Activated naive CD8-positive, alpha-beta T cell treated with anti-CD3 and anti-CD28 coated beads, Interleukin-2, amount 50 U/mL, for 24 hours (primary cell): ENCODE measurements around the gene SMAD3.
"Not testable (repeated sequence)": the region's sequence is repeated elsewhere in the genome, so short reads cannot be mapped to it uniquely, and the experiment has no call there.

Experiments
- ATAC-seq: fragments of 150-1000 bp; cut with Tn5 transposase; one replicate; pipeline ENCODE4 v1.10.0; 2021
- DNase-seq: peaks from one replicate; pipeline ENCODE4 v3.0.0; 2021
- H3K27ac Mint-ChIP-seq: one replicate; pipeline ENCODE4 v1.8.0; 2021; ENCODE audit warnings: mild to moderate bottlenecking, mixed read lengths
- H3K27me3 Mint-ChIP-seq: one replicate; pipeline ENCODE4 v1.8.0; 2021; ENCODE audit warnings: mixed read lengths
- H3K36me3 Mint-ChIP-seq: one replicate; pipeline ENCODE4 v1.8.0; 2021; ENCODE audit warnings: low read depth, mixed read lengths
- H3K4me1 Mint-ChIP-seq: one replicate; pipeline ENCODE4 v1.8.0; 2021; ENCODE audit warnings: mixed read lengths
- H3K4me3 Mint-ChIP-seq: one replicate; pipeline ENCODE4 v1.8.0; 2021; ENCODE audit warnings: mild to moderate bottlenecking, moderate library complexity, mixed read lengths
- H3K9me3 Mint-ChIP-seq: one replicate; pipeline ENCODE4 v1.8.0; 2021; ENCODE audit warnings: mixed read lengths

Gene SMAD3

DNA sequence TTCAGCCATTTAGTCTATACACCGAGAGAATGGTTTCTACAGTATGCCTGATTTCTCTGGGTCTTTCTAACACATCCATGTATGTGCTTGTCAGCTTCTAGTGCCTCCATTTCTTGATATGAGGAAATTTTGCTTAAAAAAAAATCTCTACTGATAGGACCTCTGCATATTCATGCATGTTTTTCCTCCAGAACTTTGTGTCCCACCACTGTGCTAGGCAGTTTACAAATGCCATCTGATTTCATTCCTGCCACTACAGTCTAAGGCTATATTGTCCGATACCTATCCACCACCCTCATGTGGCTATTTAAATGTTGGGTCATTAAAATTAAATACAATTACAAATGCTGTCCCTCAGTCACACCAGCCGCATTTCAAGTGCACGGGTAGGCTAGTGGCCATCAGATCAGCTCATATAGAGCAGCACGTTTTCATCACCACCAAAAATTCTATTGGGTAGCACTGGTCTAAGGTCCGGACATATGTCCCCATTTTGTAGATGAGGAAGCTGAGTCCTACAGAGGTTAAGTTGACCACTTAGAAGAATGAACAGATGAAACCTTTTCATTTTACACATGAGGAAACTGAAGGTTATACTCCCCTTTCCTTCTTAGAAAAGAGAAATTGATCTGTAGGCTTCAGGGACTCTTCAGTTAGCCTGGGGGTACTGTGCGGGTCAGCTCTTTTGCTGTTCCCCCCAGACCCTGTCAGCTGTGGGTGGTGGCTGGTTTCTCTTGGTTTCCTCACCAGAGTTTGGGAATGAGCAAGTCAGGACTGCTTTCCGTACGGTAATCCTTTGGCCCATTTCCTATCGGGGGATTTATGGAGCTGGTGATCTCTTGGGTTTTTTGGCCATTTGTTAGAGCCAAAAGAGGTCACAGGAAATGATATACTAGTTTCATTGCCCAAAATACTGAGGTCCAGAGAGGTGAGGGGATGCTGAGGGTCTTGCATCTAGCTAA, 56.5 kb downstream of the SMAD3 start:
- Mint-ChIP-seq H3K27me3 (no peaks in the 10 kb centered on the region), H3K36me3 (peaks cover 5% of the 10 kb centered on the region), H3K4me1 (peaks cover 84% of the 10 kb centered on the region), H3K27ac (peak overlapping the region; percentile 93), H3K4me3 (peak overlapping the region; percentile 71), H3K9me3 (peaks cover 4% of the 10 kb centered on the region)
- no peak for ATAC-seq
- DNase-seq: no peak

- not testable (repeated sequence) for H3K27ac Mint-ChIP-seq, DNase-seq, H3K27me3 Mint-ChIP-seq, H3K4me3 Mint-ChIP-seq, H3K36me3 Mint-ChIP-seq, H3K9me3 Mint-ChIP-seq, ATAC-seq
- peaks cover 83% of the 10 kb centered on the region for H3K4me1 Mint-ChIP-seq
Measured at GRCh38 chr15:67122816-67123215, 57.4 kb downstream of the SMAD3 start.

GRCh38 chr15:67123291-67123690, 57.9 kb downstream of the SMAD3 start:
- peaks cover 83% of the 10 kb centered on the region for H3K4me1 Mint-ChIP-seq
- H3K4me3 Mint-ChIP-seq, H3K36me3 Mint-ChIP-seq, DNase-seq, H3K9me3 Mint-ChIP-seq, H3K27me3 Mint-ChIP-seq, H3K27ac Mint-ChIP-seq, ATAC-seq: not testable (repeated sequence)

GRCh38 chr15:67124111-67124510, 58.7 kb downstream of the SMAD3 start:
- peaks cover 5% of the 10 kb centered on the region for H3K36me3 Mint-ChIP-seq
- no peak overlapping the region for H3K4me3 Mint-ChIP-seq

DNA sequence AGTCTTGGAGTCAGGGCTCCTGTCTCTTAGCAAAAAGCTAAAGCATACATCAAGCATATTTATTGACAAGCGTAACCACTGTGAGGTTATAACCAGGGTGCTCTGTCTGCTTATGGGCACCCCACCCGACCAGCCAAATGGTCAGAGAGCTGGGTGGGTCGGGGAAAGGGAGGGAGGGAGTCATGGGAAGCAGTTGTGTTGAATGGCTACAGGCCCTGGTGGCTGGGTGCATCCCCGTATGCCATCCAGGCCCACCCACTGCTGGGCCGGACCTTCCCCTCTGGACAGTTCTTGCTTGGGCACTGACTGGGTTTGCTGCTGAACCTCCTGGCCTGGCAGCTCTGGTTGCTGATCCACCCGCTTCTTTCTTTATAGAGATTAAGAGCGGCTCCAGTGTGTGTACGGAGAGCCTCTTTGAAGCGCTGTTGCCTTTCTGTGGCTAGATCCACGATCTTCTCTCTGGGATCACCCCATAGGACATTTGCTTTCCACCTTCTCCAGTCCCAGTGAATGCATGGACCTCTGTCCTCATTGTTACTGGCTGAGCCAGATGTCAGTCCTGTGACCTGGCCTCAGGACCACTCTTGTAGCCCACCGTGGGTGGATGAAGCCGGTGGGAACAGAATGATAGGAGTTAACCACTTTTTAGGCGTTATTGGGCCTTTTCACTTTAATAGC, 59.6 kb downstream of the SMAD3 start:
- peaks cover 74% of the 10 kb centered on the region for H3K4me1 Mint-ChIP-seq
- DNase-seq (no peak), ATAC-seq (no peak)
- no peaks in the 10 kb centered on the region for H3K9me3 Mint-ChIP-seq
- H3K4me3 Mint-ChIP-seq: no peak overlapping the region
- H3K27ac Mint-ChIP-seq: peak overlapping the region; percentile 53
- H3K36me3 Mint-ChIP-seq: peaks cover 4% of the 10 kb centered on the region
- H3K27me3 Mint-ChIP-seq: no peaks in the 10 kb centered on the region

More at GRCh38 chr15:67124111-67124510, 58.7 kb downstream of the SMAD3 start:
- Mint-ChIP-seq H3K27me3 (no peaks in the 10 kb centered on the region), H3K9me3 (no peaks in the 10 kb centered on the region), H3K27ac (peak overlapping the region; percentile 26), H3K4me1 (peaks cover 79% of the 10 kb centered on the region)
- no peak for ATAC-seq
- DNase-seq: no peak

DNA sequence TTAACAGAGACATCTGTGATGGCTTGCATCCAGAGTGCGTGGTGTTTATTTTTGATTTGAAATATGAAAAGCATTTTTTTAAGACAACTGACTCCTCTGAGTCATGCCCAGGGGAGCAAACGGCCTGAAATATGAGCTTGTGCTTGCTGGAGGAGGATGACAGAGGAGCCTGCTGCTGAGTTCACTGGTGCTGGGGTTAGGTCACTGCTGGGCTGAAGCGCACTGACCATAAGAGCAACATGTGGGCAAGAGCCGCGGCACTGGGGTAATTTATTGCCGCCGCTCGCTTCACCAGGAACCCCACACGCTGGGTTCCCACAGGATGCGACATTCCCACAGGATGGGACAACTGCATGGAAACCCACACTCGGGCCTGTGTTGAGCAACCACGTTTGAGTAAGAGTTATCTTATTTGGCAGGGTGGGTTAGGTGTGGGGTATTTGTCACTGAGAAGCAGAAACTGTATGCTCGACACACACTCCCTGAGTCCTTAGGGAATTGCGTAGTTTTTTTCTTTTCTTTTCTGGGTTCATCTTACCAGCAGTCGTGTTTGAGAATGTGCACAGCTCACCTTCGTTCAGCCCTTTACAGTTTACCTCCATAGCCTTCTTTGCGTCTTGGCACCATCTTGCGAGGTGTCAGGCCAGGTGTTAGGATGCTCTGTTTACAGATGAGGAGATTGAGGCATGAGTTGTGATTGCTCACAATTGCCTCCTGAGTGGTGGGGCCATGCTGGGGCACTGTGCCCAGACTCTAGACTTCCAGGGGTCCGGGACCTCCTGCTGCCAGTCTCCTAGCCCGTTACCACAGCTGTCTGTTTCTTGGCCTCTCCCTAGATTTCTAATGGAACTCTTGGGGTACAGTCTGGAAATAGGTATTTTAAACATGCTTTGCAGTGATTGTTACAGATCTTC, 60.4 kb downstream of the SMAD3 start:
- DNase-seq (no peak), ATAC-seq (no peak)
- Mint-ChIP-seq H3K4me1 (peaks cover 71% of the 10 kb centered on the region), H3K4me3 (no peak overlapping the region), H3K27ac (peak overlapping the region; percentile 53), H3K9me3 (no peaks in the 10 kb centered on the region), H3K27me3 (no peaks in the 10 kb centered on the region), H3K36me3 (peaks cover 4% of the 10 kb centered on the region)

DNA sequence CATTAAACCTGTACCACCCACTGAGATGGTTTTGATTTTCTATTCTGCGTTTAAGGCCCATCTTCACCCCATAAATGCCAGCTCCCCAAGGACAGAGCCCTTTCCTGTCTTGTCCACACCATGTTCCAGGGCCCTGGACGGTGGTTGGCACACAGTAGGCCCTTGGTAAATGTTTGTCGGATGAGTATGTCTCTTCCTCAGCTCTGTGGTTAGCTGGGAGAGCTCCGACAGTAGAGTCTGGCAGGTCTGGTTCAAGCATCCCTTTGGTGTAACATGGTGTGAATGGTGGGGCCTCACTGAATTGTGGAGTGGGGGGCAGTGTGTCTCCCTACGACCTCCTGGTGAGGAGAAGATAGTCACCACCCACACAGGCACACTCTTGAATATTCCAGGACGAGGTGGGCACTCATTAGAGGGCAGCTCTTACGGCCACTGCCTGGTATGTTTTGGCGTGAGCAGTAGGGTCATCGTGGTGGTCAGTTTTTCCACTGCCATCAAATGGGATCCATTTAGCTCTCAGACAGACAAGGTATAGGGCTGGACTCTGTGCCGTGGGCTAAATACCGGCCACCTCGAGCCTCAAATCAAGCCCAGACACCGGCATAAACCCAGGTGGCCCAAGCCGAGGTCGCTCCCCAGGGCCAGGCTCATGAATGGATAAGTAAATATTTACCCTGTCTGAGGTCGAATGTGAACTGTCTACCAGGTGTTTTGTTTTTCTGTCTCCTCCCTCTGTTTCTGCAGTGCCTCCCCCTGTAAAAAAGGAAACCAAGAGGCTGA, 61.3 kb downstream of the SMAD3 start:
- H3K4me3 Mint-ChIP-seq: no peak overlapping the region
- ATAC-seq (no peak), DNase-seq (no peak)
- H3K27ac Mint-ChIP-seq: no peak overlapping the region
- no peaks in the 10 kb centered on the region for H3K27me3 Mint-ChIP-seq
- H3K9me3 Mint-ChIP-seq: no peaks in the 10 kb centered on the region
- H3K36me3 Mint-ChIP-seq: peaks cover 4% of the 10 kb centered on the region
- H3K4me1 Mint-ChIP-seq: peaks cover 71% of the 10 kb centered on the region

GRCh38 chr15:67127331-67127664, 61.9 kb downstream of the SMAD3 start:
- Mint-ChIP-seq H3K27ac (peak overlapping the region; percentile 70), H3K4me3 (no peak overlapping the region), H3K9me3 (no peaks in the 10 kb centered on the region), H3K27me3 (no peaks in the 10 kb centered on the region), H3K4me1 (peaks cover 71% of the 10 kb centered on the region), H3K36me3 (peaks cover 4% of the 10 kb centered on the region)
- DNase-seq (no peak), ATAC-seq (peak; percentile 31)

GRCh38 chr15:67127965-67128364, 62.6 kb downstream of the SMAD3 start:
- Mint-ChIP-seq H3K27me3 (no peaks in the 10 kb centered on the region), H3K4me3 (no peak overlapping the region), H3K27ac (peak overlapping the region; percentile 70), H3K36me3 (peaks cover 4% of the 10 kb centered on the region), H3K4me1 (peaks cover 72% of the 10 kb centered on the region), H3K9me3 (no peaks in the 10 kb centered on the region)
- DNase-seq: no peak
- peak; percentile 66 for ATAC-seq

DNA sequence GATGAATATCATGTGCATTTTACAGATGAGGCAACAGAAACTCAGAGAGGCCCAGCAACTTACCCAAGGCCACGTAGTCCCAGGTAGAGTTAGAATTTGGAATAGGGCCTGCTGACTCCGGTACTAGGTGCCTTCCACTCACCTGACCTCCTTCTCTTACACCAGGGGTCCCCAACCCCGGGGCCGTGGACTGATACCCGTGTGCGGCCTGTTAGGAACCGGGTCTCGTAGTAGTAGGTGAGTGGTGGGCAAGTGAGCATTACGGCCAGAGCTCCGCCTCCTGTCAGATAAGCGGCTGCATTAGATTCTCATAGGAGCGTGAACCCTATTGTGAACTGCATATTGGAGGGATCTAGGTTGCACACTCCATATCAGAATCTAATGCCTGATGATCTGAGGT, 64.8 kb downstream of the SMAD3 start:
- Mint-ChIP-seq H3K4me3 (no peak overlapping the region), H3K9me3 (no peaks in the 10 kb centered on the region), H3K4me1 (peaks cover 83% of the 10 kb centered on the region), H3K27me3 (no peaks in the 10 kb centered on the region), H3K27ac (no peak overlapping the region), H3K36me3 (peaks cover 4% of the 10 kb centered on the region)
- DNase-seq: no peak
- no peak for ATAC-seq

- peaks cover 4% of the 10 kb centered on the region for H3K36me3 Mint-ChIP-seq
- peak overlapping the region; percentile 73 for H3K27ac Mint-ChIP-seq
- DNase-seq: no peak
- peaks cover 84% of the 10 kb centered on the region for H3K4me1 Mint-ChIP-seq
- H3K4me3 Mint-ChIP-seq: no peak overlapping the region
- no peaks in the 10 kb centered on the region for H3K27me3 Mint-ChIP-seq
- no peaks in the 10 kb centered on the region for H3K9me3 Mint-ChIP-seq
- no peak for ATAC-seq
Measured at GRCh38 chr15:67130673-67131601, 65.5 kb downstream of the SMAD3 start.

DNA sequence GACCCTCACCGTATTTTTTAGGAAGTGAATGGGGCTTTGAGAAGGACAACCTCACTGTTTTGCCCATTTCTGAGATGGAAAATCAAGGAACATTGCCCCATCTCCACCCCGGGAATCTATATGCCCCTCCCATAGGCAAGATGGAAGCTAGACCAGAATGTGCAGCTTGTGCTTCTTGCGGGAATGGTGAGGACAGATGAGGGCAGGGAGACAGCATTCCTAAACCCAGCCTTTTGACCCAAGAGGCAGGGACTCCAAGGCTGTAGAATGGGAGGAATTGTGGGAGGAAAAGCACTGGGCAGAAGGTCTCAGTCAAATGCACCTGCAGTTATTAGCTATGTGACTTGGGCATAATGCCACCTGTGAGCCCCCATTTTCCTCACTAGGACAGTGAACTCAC, 66.9 kb downstream of the SMAD3 start:
- ATAC-seq: no peak
- H3K9me3 Mint-ChIP-seq: no peaks in the 10 kb centered on the region
- peaks cover 85% of the 10 kb centered on the region for H3K4me1 Mint-ChIP-seq
- no peak overlapping the region for H3K27ac Mint-ChIP-seq
- H3K4me3 Mint-ChIP-seq: no peak overlapping the region
- H3K36me3 Mint-ChIP-seq: peaks cover 4% of the 10 kb centered on the region
- no peaks in the 10 kb centered on the region for H3K27me3 Mint-ChIP-seq
- DNase-seq: no peak

DNA sequence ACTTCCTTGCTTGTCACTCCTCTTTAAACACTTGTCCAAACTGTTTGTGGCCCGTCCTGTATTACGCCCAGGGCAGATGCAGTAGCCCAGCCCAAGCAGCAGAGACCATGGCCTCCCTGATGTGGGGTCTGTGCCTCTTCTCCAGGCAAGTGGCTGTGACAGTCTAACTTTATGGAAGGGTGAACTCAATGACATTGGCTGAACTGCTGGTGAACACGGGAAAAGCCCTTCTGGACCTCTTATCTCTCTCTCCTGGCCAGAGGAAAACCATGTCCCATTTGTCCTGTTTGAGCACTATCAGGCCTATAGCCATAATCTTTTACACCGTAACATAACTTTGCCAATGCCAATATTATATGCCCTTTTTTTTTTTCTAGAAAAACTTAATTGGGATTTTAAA, 67.6 kb downstream of the SMAD3 start:
- H3K4me1 Mint-ChIP-seq: peaks cover 85% of the 10 kb centered on the region
- ATAC-seq (no peak), DNase-seq (no peak)
- no peak overlapping the region for H3K4me3 Mint-ChIP-seq
- H3K27me3 Mint-ChIP-seq: no peaks in the 10 kb centered on the region
- peak overlapping the region; percentile 41 for H3K27ac Mint-ChIP-seq
- peaks cover 2% of the 10 kb centered on the region for H3K36me3 Mint-ChIP-seq
- no peaks in the 10 kb centered on the region for H3K9me3 Mint-ChIP-seq
